Activated CD4-positive, alpha-beta T cell treated with anti-CD3 and anti-CD28 coated beads, Interleukin-2, amount 50 U/mL, for 4 hours (primary cell): ENCODE measurements around the gene CDH4.

Experiments used
- DNase-seq, 2 experiments: peaks; one replicate each; pipeline ENCODE4 v3.0.0-alpha.2; 2020

The CDH4 gene

DNA sequence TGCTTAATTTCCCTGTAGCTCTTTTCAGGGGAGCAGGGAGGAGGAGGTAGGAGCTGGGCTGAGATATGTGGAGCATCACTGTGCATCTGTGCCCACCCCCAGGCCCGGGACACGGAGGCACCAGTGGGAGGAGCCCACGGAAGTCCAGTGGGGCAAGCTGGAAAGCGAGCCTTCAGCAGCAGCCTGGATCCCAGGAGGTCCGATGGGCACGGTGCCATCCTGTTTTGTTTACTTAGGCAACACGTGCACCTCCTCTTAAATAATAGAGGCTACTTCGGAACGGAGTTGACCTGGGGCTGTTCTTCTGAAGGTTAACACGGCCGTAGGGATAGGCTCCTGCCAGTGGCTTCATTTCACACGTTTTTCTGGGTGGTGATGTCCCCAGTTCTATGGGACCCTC, 51.6 kb downstream of the CDH4 start:
- no peak for DNase-seq

DNA sequence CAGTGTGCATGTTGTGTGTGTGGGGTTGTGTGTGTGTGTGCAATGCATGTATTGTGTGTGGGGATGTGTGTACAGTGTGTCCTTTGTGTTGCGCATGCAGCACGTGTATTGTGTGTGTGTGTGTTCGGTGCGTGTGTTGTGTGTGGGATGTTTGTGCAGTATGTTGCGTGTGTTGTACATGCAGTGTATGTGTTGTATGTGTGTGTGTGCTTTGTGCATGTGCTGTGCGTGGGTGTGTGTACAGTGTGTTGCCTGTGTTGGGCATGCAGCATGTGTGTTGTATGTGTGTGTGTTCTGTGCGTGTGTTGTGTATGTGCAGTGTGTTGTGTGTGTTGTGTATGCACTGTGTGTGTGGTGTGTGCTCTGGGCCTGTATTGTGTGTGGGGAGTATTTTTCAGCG, 52.7 kb downstream of the CDH4 start:
- DNase-seq: no peak

DNA sequence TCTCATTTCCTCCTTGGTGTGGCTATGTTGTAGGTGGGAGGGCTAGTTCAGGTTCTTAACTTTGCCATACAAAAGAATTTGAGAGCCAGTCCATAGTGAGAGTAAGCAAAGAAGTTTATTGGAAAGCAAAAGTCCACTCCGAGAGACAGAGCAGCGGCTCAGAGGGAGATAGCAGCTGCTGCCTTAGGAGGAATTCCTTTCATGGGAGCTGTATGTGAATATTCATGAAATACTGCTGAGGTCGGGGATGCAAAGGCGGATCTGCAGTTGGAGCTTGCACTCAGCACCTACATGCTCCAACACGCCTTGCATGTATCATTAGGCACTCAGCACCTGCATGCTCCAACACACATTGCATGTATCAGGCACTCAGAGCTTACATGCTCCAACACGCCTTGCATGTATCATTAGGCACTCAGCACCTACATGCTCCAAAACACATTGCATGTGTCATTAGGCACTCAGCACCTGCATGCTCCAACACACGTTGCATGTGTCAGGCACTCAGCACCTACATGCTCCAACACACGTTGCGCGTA, 54.9 kb downstream of the CDH4 start:
- no peak for DNase-seq

DNA sequence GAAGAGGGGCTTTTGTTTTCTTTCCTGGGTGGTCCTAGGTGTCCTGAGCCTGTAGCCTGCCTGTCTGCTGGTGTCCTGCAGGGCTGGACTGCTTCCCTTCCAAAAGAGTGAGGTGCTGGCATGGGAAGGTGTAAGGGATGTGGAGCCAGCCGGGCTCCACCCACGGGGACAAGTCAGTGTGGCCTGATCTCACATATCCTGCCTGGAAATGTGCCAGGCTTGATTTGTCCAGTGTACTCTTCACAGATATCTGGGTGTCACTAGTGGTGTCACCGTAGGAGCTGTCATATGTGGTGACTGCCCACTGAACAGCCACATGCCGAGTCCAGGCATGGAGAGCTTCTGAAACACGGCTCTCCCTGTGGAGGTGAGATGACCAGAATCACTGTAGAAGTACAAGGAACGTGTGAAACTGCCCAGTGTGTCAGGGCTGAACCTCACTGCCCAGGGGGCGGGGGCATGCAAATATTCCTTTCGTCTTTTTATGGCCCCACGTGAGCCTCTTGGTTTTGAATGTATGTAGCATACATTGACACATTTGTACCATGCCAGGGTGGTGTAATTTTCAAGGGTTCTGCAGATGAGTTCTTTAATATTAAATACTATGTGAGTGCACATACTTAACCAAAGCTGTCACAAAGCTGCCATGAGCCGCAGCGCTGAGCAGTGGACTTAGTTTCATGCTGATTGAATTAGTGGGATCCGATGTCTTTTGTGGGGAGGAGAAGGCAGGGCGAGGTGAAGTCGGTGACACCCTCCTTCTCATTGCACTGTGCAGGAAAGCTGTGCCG, 55.8 kb downstream of the CDH4 start:
- no peak for DNase-seq

DNA sequence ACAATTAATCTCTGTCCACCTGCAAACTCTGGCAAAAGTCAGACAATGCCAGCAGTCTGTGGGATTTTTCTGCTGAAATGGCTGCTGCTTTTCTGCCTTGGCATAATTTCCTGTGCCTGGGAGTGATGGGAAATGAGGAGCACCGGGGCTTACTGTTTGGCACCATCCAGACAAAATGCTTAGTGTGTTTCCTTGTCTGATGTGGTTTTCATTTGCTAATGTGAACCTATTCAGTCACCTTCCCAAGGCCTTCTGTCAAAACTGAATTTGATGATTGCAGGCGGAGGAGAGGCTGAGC, 56.4 kb downstream of the CDH4 start:
- no peak for DNase-seq

DNA sequence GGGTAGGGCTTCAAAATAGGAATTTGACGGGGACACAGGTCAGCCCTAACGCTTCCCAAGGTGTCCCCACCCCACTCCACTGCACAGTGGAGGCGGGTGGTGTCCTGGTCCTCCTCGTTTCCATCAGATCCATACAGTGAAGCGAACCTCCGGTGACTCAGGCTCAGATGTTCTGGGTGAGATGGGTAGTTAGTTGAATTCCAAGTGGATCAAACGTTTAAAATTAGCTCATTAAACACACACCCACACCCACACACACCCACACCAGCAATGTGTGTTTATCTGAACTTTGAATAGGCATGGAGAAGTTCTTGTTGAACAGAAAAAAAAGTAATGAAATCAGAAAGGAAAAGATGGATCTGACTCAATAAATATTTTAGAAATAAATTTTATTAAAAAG, 58.9 kb downstream of the CDH4 start:
- DNase-seq: no peak

DNA sequence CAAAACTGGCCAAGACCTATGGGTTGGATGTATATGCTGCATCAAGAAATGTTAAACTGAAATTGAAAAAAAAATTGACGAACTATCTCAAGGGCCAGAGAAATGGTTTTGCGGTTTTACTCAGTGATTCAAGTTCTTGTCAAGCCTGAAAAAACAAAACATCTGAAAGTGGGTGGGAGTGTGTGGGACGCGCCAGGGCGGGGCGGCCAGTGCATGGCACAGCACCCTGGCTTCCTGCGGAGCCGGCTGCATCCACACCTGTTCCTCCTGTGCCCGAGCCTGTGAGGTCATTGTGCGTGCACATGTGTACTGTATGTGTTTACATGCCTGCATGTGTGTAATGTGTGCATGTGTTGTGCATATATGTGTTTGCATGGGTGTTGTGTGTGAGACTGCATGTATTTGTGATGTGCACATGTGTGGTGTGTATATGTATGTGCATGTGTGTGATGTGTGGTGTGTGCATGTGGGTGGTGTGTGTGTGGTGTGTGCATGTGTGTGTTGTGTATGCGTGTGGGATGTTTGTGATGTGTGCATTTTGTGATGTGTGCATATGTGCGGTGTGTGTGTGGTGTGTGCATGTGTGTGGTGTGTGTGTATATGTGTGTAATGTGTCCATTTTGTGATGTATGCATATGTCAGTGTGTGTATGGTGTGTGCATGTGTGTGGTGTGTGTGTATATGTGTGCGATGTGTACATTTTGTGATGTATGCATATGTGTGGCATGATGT, 59.8 kb downstream of the CDH4 start:
- no peak for DNase-seq

DNA sequence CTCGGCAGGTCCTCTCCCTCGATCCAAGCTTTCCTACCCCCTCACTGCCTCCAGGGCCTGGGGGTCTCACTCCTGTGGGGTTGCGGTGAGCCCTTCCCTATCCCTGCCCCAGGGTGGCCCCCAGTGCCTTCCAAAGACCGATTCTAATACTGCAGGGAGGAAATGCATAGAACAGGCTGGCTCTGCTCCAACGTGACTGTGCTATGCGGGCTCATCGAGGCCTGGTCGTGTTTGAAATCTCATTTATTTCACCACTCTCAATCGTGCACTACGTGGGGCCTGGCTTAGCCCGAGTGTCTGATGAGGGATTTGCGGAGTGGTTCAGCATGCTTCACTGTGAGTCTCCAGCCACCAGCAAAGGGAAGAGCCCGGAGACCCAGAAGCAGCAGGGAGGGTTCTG, 60.9 kb downstream of the CDH4 start:
- no peak for DNase-seq

DNA sequence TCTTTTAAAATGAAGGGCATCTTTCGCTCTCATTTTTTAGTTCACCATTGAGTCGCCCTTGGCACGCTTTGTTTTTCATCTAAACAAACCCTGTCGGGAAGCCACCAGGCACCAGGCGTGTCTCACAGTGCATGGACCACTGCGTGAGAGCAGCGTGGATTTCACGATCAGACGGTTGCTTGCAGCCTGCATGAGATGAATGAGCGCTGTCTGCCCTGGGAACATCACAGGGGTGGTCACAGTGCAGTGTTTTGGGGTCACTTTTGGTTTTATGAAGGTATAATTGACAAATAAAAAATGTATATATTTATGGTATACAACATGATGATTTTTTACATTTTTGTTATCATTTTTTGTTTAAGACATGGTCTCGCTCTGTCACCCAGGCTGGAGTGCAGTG, 61.3 kb downstream of the CDH4 start:
- no peak for DNase-seq

DNA sequence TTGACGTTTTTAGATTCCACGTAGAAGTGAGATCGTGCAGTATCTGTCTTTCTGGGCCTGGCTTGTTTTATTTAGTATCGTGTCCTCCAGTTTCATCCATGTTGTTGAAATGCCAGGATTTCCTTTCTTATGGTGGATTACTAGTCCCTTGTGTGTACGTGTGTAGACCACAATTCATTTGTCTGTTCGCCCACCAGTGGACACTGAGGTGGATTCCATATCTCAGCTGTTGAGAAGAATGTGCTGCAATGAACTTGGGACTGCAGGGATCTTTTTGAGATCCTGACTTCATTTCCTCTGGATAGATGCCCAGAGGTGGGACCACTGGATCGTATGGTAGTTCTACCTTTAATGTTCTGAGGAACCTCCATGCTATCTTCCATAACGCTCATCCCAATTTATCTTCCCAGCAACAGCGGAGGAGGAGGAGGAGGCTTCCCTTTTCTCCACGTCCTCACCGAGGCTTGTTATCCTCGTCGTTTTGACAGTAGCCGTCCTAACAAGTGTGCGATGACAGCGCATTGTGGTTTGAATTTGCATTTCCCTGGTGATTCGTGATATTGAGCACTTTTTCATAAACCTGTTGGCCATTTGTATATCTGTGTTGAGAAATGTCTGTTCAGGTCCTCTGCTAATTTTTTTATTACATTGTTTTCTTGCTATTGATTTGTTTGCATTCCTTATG, 62.4 kb downstream of the CDH4 start:
- no peak for DNase-seq

DNA sequence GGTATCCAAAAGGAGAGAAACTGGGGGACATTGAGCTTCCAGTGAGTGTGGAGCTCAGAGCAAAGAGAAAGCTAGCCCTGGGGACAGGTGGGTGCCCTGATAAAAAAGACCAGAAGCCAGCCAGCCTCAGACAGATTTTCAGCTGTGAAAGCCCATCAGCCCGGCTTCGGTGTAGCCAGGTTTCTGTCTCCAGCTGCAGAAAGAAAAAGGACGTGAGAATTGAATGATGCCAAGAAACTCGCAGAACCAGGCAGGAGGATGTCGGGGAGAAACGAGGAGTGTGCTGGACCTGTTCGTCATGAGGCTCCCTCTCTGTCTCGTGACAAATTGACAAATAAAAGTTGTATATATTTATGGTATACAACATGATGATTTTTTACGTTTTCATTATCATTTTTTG, 63.3 kb downstream of the CDH4 start:
- no peak for DNase-seq

DNA sequence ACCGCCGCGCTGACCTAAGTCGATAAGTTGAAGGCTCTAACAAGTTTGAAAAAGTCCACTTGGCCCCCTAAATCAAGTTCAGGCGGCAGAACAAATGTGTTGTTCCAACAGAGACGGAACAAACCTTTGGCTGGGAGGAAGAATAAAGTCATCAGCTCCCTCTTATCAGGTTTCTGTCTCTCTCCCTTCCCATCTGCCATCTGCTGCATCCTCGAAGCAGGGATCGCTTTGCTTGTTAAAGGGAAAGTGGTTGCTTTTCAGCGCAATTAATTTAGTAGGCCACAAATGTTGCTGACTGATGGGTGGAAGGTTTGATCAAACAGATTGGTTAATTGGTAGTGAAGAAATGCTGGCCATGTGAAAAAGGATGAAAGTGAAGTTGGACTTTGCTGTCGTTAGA, 64.3 kb downstream of the CDH4 start:
- no peak for DNase-seq

DNA sequence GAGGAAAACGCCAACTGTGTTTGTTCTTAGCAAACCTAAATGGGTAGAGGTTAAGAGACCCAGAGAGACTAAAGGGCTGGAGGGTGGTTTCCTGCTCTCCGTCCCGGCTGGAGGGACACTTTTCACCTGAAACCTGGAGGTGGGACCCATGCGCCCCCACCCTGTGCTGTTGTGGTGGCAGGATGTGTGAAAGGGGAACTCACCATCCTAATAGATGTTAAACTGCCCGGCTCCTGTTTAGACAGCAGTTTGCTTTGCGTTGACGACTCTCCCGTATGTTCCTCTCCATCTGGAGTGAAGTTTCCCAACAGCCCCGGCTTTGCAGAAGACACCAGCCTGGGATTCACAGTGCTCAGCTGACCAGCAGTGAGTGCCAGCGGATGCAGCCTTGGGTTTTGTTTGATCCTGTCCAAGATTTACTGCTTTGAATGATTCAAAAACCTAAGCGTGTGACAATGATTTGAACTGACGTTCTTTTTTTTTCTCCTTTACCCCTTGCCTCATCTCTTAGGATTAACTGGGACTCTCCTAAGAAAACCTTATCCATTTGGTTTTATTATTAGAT, 66.0 kb downstream of the CDH4 start:
- DNase-seq: no peak

DNA sequence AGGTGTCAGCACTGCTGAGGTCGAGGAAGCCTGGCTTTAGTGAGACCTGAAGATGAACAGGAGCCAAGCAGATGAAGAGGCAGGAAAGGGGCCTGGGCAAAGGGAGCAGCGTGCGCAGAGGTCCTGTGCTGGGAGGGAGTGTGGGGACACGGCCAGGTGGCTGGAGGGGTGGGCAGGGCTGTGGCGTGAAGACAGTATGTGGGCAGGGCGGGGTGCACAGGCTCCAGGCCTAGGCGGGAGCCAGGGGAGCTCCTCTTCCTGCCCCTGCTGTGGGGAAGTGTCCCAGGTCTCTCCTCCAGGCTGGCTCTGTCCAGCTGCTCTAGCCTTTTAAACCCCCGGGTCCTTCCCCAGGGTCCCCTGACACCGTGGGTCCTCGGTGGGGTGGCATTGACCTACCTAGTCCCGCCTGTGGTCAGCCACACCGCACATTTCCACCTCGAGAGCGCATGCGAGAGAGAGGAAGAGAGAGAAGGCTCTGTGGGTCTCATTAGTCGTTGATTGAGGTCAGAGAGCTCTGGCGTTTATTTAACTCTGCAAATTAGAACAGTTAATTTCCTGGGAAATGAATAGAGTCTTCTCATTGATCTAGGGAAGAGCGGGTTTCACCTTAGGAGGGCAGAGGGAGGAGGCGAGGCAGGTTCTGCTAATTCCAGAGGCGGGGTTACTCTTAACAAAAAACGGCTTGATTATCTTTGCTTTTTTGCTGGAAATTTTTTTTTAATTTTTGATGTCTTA, 68.8 kb downstream of the CDH4 start:
- no peak for DNase-seq

DNA sequence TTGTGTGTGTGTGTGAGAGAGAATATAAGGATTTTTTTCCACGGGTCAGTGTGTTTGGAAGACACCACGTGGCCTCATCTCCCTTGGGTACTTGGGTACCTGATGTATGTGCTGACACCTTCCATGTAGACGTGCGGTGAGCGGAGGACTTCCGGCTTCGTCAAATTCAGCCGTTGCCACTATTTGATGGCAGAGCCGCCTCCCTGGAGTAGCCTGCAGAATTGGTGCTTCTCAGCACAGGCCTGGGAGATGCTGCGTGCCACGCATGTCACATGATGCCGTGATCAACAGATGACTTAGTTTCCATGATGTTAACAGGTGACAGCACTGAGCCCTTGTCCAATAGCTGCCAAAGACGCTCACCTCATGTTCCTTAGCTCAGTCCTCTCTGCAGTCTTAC, 69.4 kb downstream of the CDH4 start:
- DNase-seq: no peak

DNA sequence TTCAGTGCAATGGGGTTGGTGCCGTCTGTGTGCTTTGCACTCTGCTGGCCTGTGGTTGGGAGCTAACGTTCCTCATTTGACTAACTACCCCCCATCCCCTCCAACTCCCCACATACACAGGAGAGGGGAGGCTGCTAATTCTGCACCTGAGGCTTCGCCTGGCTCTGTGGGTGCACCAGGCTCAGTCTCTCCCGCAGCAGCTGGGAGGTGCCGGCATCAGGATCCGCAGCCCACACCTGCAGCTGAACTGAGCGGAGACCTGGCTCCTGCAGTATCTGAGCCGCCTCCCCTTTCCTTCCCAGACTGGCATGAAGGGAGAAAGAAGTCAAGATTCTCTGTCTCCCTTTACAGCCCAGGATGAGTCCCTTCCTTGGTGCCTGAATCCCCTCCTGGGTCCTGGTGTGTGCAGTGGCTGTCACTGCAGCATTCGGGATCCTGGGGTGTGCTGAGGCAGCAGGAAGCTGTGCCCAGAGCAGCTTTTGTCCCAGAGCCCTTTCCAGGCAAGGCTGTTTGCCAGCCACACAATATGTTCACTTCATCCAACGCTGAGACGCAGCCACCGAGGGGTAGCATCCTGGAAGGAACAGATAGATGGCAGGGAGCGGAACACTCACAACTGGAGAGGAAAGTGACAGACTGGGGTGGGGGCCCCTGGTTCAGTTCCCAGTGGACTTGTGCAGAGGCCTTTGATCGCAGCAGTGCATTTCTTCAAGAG, 70.2 kb downstream of the CDH4 start:
- DNase-seq: no peak

DNA sequence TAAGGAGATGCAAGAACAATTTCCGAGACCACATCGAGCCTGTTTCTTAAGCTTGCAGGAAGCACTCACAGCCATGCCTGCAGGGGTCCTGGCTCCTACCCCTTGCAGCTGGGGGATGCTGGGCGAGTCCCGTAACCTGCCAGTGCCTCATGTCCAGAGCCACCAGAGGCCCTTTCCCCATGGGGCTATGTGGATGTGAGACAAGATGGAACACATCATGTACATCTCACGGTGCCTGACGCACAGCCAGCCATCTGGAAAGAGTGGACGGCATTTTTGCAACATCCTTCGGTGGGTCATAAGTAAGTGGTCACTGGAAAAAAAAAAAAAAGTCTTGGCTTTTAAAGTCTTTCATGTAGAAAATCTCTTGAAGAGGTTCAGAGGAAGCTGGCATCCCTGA, 72.8 kb downstream of the CDH4 start:
- DNase-seq: no peak

DNA sequence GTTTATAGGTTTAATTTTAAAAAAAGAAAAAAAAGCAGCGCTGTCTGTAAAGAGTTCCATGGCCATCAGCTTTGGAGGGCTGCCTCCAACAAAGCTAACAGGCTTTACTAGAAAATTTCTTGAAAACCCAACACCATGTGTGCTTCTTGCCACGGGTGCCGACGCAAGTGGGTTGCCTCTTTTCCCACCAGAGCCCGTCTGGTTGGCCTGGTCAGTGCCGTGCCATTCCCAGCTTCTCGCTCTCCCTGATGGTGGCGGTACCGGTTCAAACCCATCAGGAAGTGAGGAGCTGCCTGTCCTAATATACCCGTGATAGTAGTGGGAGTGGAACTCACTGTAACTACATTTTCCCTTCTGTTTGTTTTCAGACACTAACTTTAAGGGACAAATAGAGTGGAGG, 73.7 kb downstream of the CDH4 start:
- DNase-seq: no peak

DNA sequence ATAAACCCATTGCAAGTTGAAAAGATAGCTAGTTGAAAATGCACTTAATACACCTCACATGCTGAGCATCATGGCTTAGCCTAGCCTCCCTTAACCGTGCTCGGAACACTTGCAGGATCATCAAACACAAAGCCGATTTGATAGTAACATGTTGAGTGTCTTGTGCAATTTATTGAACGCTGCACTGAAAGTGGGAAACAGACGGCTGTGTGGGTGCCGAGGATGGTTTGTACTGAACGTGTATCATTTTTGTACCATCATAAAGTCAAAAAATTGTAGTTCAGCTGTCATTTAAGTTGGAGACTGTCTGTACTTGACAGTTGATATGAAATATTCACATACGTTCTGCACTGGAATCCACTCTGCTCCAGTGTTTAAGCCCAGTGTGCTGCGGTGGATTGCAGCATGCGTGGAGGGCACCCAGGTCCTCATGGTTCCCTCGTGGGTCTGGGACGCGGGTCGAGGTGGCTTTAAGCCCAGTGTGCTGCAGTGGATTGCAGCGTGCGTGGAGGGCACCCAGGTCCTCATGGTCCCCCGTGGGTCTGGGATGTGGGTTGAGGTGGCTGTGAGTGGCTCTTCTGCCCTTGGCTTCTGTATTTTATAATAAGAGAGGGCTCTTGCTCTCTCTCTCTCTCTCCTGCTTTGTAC, 77.0 kb downstream of the CDH4 start:
- DNase-seq: no peak

DNA sequence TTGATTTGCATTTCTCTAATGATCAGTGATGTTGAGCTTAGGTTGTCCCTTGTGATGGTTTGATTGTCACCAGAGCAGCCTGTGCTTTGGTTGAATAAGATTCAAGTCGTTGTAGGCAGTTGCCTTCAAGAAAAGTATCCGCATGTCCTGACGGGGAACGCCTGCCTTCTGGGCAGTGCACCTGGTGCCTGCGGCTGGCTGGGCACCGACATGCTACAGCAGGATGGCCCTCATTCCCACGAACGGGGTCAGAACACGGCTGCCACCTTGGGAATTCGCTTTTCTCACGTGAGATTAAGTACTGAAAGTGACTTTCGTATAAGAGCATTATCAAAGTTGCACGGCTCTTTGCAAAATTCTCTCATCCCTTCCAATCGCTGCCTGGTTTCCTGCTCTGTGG, 78.4 kb downstream of the CDH4 start:
- DNase-seq: no peak

DNA sequence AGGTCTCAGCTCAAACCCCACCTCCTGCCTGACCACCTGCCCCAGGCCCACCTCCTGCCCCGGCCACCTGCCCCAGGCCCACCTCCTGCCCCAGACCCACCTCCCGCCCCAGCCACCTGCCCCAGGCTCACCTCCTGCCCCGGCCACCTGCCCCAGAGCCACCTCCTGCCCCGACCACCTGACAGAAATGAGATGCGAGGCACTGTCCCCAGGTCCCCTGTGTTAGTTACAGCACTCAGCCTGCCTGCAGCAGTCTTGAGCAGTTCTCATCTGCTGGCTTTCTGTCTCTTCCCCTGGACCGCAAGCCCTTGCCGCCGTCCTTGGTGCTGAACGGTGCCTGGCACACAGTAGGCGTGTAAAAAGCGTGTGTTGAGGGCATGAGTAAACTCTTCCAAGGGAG, 79.5 kb downstream of the CDH4 start:
- DNase-seq: no peak
